Ovary (tissue), 3 donors: Measurements from ENCODE around the gene ZNF518A.

ENCODE experiments used
- POLR2A ChIP-seq: fragments of 450-650 bp; IDR thresholded peaks from one replicate; pipeline ENCODE4 v1.6.1; 2017; ENCODE audit warnings: antibody characterized with exemption, mild to moderate bottlenecking, moderate library complexity
- TF ChIP-seq, protein P1 (sequence below), 3 donors: fragments of 450-650 bp in 2 of 3; fragments of 200-600 bp in 1 of 3; IDR thresholded peaks; one replicate each; pipeline versions ENCODE4 v1.5.1 to v1.8.0; 2016 to 2022; ENCODE audit warnings: antibody characterized with exemption in 3 of 3, mild to moderate bottlenecking in 1 of 3
- donor health status: DM: no; HTN: no; CAD: no.

DNA sequence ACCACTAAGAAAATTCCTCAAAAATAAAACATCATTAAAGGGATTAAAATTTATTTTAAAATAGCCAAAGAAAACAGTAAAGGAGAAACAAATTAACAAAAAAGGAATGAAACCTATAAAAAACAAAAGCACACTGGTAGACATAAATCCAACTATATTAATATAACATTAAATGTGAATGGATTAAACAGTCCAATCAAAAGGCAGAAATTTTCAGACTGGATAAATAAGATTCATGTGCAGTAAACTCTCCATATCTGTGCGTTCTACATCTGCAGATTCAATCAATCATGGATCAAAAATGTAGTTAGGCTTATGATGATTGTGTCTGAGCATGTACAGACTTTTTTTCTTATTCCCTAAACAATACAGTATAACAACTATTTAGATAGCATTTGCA lies 42.6 kb downstream of the ZNF518A start:
- TF ChIP-seq POLR2A, result no peak
- TF ChIP-seq, protein P1, sequence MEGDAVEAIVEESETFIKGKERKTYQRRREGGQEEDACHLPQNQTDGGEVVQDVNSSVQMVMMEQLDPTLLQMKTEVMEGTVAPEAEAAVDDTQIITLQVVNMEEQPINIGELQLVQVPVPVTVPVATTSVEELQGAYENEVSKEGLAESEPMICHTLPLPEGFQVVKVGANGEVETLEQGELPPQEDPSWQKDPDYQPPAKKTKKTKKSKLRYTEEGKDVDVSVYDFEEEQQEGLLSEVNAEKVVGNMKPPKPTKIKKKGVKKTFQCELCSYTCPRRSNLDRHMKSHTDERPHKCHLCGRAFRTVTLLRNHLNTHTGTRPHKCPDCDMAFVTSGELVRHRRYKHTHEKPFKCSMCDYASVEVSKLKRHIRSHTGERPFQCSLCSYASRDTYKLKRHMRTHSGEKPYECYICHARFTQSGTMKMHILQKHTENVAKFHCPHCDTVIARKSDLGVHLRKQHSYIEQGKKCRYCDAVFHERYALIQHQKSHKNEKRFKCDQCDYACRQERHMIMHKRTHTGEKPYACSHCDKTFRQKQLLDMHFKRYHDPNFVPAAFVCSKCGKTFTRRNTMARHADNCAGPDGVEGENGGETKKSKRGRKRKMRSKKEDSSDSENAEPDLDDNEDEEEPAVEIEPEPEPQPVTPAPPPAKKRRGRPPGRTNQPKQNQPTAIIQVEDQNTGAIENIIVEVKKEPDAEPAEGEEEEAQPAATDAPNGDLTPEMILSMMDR (IDR thresholded peaks at IDR 0.05), result no peak
